Aorta (tissue), 5 donors: ENCODE data around the gene CEP95. TPM values are rescaled to one million over a fixed set of nuclear protein-coding genes. Genes with fewer than 3 reads are reported as not detected.

Experiments used
- ATAC-seq: fragments of 200-7000 bp; cut with Tn5 transposase; one replicate; pipeline ENCODE4 v1.9.1; 2022; ENCODE audit warnings: moderate library complexity; ENCODE audit not compliant: low FRiP score
- DNase-seq, 2 donors: peaks; one replicate each; pipeline ENCODE4 v3.0.0-alpha.2; 2020
- H3K27ac ChIP-seq, 2 donors: one replicate each; pipeline ENCODE4 v1.5.1; 2013; ENCODE audit warnings: low read length in 2 of 2, mild to moderate bottlenecking in 2 of 2, moderate library complexity in 2 of 2, control low read depth in 1 of 2, inconsistent platforms in 1 of 2, low read depth in 1 of 2
- H3K27me3 ChIP-seq, 2 donors: one replicate each; pipeline ENCODE4 v1.6.1; 2013; ENCODE audit warnings: control low read depth in 1 of 2, low read length in 1 of 2, mild to moderate bottlenecking in 1 of 2, moderate library complexity in 1 of 2; ENCODE audit not compliant: insufficient read depth in 2 of 2, control insufficient read depth in 1 of 2
- H3K36me3 ChIP-seq, 2 donors: one replicate each; pipeline ENCODE4 v1.6.1; 2013; ENCODE audit warnings: control low read depth in 1 of 2, low read length in 1 of 2, mild to moderate bottlenecking in 1 of 2; ENCODE audit not compliant: insufficient read depth in 2 of 2, control insufficient read depth in 1 of 2
- H3K4me1 ChIP-seq, 2 donors: one replicate each; pipeline ENCODE4 v1.6.1; 2013; ENCODE audit warnings: low read length in 2 of 2, control low read depth in 1 of 2, mild to moderate bottlenecking in 1 of 2, moderate library complexity in 1 of 2; ENCODE audit not compliant: insufficient read depth in 2 of 2, control insufficient read depth in 1 of 2
- H3K4me3 ChIP-seq, 2 donors: one replicate each; pipeline ENCODE4 v1.5.1; 2013; ENCODE audit warnings: low read length in 2 of 2, control low read depth in 1 of 2, mild to moderate bottlenecking in 1 of 2
- H3K9me3 ChIP-seq: one replicate; pipeline ENCODE4 v1.6.1; 2013; ENCODE audit warnings: mild to moderate bottlenecking, low read length; ENCODE audit not compliant: control insufficient read depth
- WGBS, 2 donors: extraction: QIAGEN DNeasy Blood & Tissue Kit; methylation state at CpG; one replicate each; pipeline ENCODE4 v1.1.7; 2013; 5-methylcytosine and 5-hydroxymethylcytosine counted together
- intact Hi-C, 2 donors: fragments of 100-400 bp; cut with DNase I; formaldehyde crosslinking; loops; one replicate each; pipeline versions ENCODE4 v1.14.2 to v1.15.0; 2022
- polyA plus RNA-seq, 2 donors: library from polyadenylated mRNA; stranded (reverse); fragments of 200-250 nt; gene quantifications; one replicate each; pipeline ENCODE4 v1.2.3, GENCODE V29; 2013
- total RNA-seq, 2 donors: library from RNA; stranded (reverse); fragmentation: NEBNext Ultra II Directional; extraction: Animal tissue kit (Norgen Biotek cat#: 25700); gene quantifications; one replicate each; pipeline ENCODE4 v1.2.1, GENCODE V29; 2021
- donor health status: healthy with polysubstance abuse.
- donor health status: Bipolar disorder and iron deficiency.
- donor health status: DM: no; HTN: no; CAD: no.
- donor health status: DM: no; HTN: no; CAD: no.
- donor health status: DM: yes; HTN: yes; CAD: no.

The CEP95 gene
- total and polyA plus RNA-seq, 4 donors: 22.7 to 96.4 (median 44.7) TPM

GRCh38 chr17:64504769-64505339 is 1.9 kb upstream of the CEP95 start:
- peaks cover 0 to 1% of the 10 kb centered on the region in 2 donors for H3K27me3 ChIP-seq
- peak overlapping the region in 1 of 2 donors; percentile 81 for H3K27ac ChIP-seq
- WGBS, 2 donors: 0% methylated on average over 13 of the region's 13 CpGs
- intact Hi-C loops: loop anchor here in 1 of 2 donors (5.0 to 10.0 kb wide), 3 partner anchors 157 to 678 kb away; partner anchors contain the start of genes FTSJ3, PSMC5 and SMURF2
- no peaks in the 10 kb centered on the region for H3K4me1 ChIP-seq
- H3K4me3 ChIP-seq: peak overlapping the region; percentile 62 to 89
- DNase-seq (no peak), ATAC-seq (no peak)
- peaks cover 11 to 12% of the 10 kb centered on the region in 2 donors for H3K36me3 ChIP-seq
- no peaks in the 10 kb centered on the region for H3K9me3 ChIP-seq

- H3K36me3 ChIP-seq: peaks cover 9 to 12% of the 10 kb centered on the region in 2 donors
- no peaks in the 10 kb centered on the region for H3K9me3 ChIP-seq
- intact Hi-C loops: loop anchor here in 1 of 2 donors (5.0 to 10.0 kb wide), 3 partner anchors 157 to 678 kb away; partner anchors contain the start of genes FTSJ3, PSMC5 and SMURF2
- ATAC-seq (peak; percentile 91), DNase-seq (peak; percentile 95)
- H3K4me3 ChIP-seq: peak overlapping the region; percentile 62 to 89
- H3K27ac ChIP-seq: peak overlapping the region; percentile 73 to 95
- WGBS, 2 donors: 0 to 1% methylated on average over 74 to 76 of the region's 76 CpGs
- H3K4me1 ChIP-seq: no peaks in the 10 kb centered on the region
- peaks cover 0 to 1% of the 10 kb centered on the region in 2 donors for H3K27me3 ChIP-seq
Observed at GRCh38 chr17:64505340-64506200, 1.2 kb upstream of the CEP95 start.

- WGBS, 2 donors: 0% methylated on average over 28 to 31 of the region's 31 CpGs
Observed at GRCh38 chr17:64506201-64506575, 589 bp upstream of the CEP95 start, which contains the start of gene DDX5. Gene DDX5 (minus strand): TSS chr17:64506289. CDS start chr17:64506119, 170 bp downstream.

GRCh38 chr17:64507413-64507782 is 621 bp downstream of the CEP95 start:
- peak; percentile 43 for ATAC-seq
- intact Hi-C loops: loop anchor here in 1 of 2 donors (5.0 to 10.0 kb wide), 3 partner anchors 155 to 680 kb away; partner anchors contain the start of genes FTSJ3, PSMC5 and SMURF2

More at GRCh38 chr17:64506201-64506575, 589 bp upstream of the CEP95 start, which contains the start of gene DDX5:
- peak within 1 kb of the TSS; percentile 62 to 89 for H3K4me3 ChIP-seq
- H3K27ac ChIP-seq: peak within 1 kb of the TSS; percentile 73 to 95
- peaks cover 0 to 1% of the 10 kb centered on the region in 2 donors for H3K27me3 ChIP-seq
- no peaks in the 10 kb centered on the region for H3K9me3 ChIP-seq
- H3K4me1 ChIP-seq: no peaks in the 10 kb centered on the region
- DNase-seq (peak; percentile 98 to 99), ATAC-seq (peak; percentile 93)
- intact Hi-C loops: loop anchor here in 1 of 2 donors (5.0 to 10.0 kb wide), 3 partner anchors 156 to 679 kb away; partner anchors contain the start of genes FTSJ3, PSMC5 and SMURF2
- peaks cover 5 to 8% of the 10 kb centered on the region in 2 donors for H3K36me3 ChIP-seq

GRCh38 chr17:64508683-64509082 is 1.9 kb downstream of the CEP95 start:
- DNase-seq: no peak
- ATAC-seq: no peak
- no peaks in the 10 kb centered on the region for H3K9me3 ChIP-seq
- peaks cover 0 to 1% of the 10 kb centered on the region in 2 donors for H3K27me3 ChIP-seq
- peaks cover 0 to 5% of the 10 kb centered on the region in 2 donors for H3K36me3 ChIP-seq
- H3K27ac ChIP-seq: no peak overlapping the region
- no peak overlapping the region for H3K4me3 ChIP-seq
- intact Hi-C loops: loop anchor here in 1 of 2 donors (5.0 to 10.0 kb wide), 3 partner anchors 154 to 681 kb away; partner anchors contain the start of genes FTSJ3, PSMC5 and SMURF2
- no peaks in the 10 kb centered on the region for H3K4me1 ChIP-seq
- 85 to 89% methylated on average over 2 of the region's 2 CpGs for WGBS, 2 donors

More at GRCh38 chr17:64507413-64507782, 621 bp downstream of the CEP95 start:
- Histone ChIP-seq H3K27me3 (peaks cover 0 to 1% of the 10 kb centered on the region in 2 donors), H3K36me3 (peaks cover 2% of the 10 kb centered on the region in 2 donors), H3K4me1 (no peaks in the 10 kb centered on the region), H3K9me3 (no peaks in the 10 kb centered on the region), H3K4me3 (peak overlapping the region; percentile 36 to 62), H3K27ac (peak overlapping the region in 1 of 2 donors; percentile 88)
- 0 to 1% methylated on average over 13 of the region's 13 CpGs for WGBS, 2 donors
- peak in 1 of 2 donors; percentile 57 for DNase-seq

GRCh38 chr17:64509179-64509578 is 2.4 kb downstream of the CEP95 start:
- Histone ChIP-seq H3K4me1 (no peaks in the 10 kb centered on the region), H3K9me3 (no peaks in the 10 kb centered on the region), H3K27me3 (peaks cover 0 to 1% of the 10 kb centered on the region in 2 donors), H3K27ac (no peak overlapping the region), H3K4me3 (no peak overlapping the region), H3K36me3 (peaks cover 0 to 5% of the 10 kb centered on the region in 2 donors)
- intact Hi-C loops: loop anchor here in 1 of 2 donors (5.0 to 10.0 kb wide), 3 partner anchors 153 to 682 kb away; partner anchors contain the start of genes FTSJ3, PSMC5 and SMURF2
- 75 to 83% methylated on average over 6 of the region's 6 CpGs for WGBS, 2 donors
- ATAC-seq: no peak
- no peak for DNase-seq

- intact Hi-C loops: loop anchor here in 1 of 2 donors (10.0 kb wide), 1 partner anchor 139 kb away; no protein-coding TSS in a partner anchor
- peaks cover 4 to 13% of the 10 kb centered on the region in 2 donors for H3K36me3 ChIP-seq
- WGBS, 2 donors: 60 to 72% methylated on average over 2 of the region's 2 CpGs
Observed at GRCh38 chr17:64515419-64515818, 8.6 kb downstream of the CEP95 start.

GRCh38 chr17:64515829-64516228 is 9.1 kb downstream of the CEP95 start:
- 91 to 95% methylated on average over 1 of the region's 1 CpG for whole genome bisulfite sequencing, 2 donors
- no peak for DNase-seq
- H3K27me3 ChIP-seq: no peaks in the 10 kb centered on the region
- H3K9me3 ChIP-seq: no peaks in the 10 kb centered on the region
- intact Hi-C loops: loop anchor here in 1 of 2 donors (10.0 kb wide), 1 partner anchor 139 kb away; no protein-coding TSS in a partner anchor
- peaks cover 4 to 13% of the 10 kb centered on the region in 2 donors for H3K36me3 ChIP-seq
- H3K4me3 ChIP-seq: no peak overlapping the region
- H3K4me1 ChIP-seq: no peaks in the 10 kb centered on the region
- ATAC-seq: no peak
- no peak overlapping the region for H3K27ac ChIP-seq

More at GRCh38 chr17:64515419-64515818, 8.6 kb downstream of the CEP95 start:
- no peaks in the 10 kb centered on the region for H3K4me1 ChIP-seq
- no peaks in the 10 kb centered on the region for H3K9me3 ChIP-seq
- no peak overlapping the region for H3K4me3 ChIP-seq
- ATAC-seq (no peak), DNase-seq (no peak)
- no peaks in the 10 kb centered on the region for H3K27me3 ChIP-seq
- H3K27ac ChIP-seq: no peak overlapping the region
